Activated naive CD4-positive, alpha-beta T cell treated with anti-CD3 and anti-CD28 coated beads, Interleukin-2, amount 10 ng/mL, durations not matched to agents 5 hours and 36 hours (primary cell): Measurements from ENCODE around the gene CSRP2. TPM values are rescaled to one million over a fixed set of nuclear protein-coding genes. Genes with fewer than 3 reads are reported as not detected.

Experiments
- total RNA-seq, 2 experiments: library from RNA; stranded (reverse); gene quantifications; one replicate each; pipeline ENCODE4 v1.2.3, GENCODE V29; 2021

The CSRP2 gene
- total RNA-seq: under 1 TPM in 1 of 2 experiments, not detected in 1; 0.23 TPM

GRCh38 chr12:76878899-76879709, at the start of gene CSRP2:
CSRP2 (minus strand) TSS chr12:76879019; CDS start chr12:76866260, 12,759 bp downstream.

Other genes with a start within 250 kb of the CSRP2 start
- gene ZDHHC17, start 114.9 kb downstream of the CSRP2 start, total RNA-seq: 10 to 100 TPM; 28.9 to 29.5 TPM
- 10 to 100 TPM; 17.8 to 19.3 TPM for gene E2F7, start 186.6 kb upstream of the CSRP2 start, total RNA-seq